NB4 (cell line): Measurements from ENCODE around the gene TCEA3.
A peak's percentile ranks its signal among the peaks of the same experiment; 100 is the strongest.

Experiments
- DNase-seq: peaks from one replicate; pipeline ENCODE4 v3.0.0; 2010; ENCODE audit warnings: low read depth
- H3K4me3 ChIP-seq: one replicate; pipeline ENCODE4 v1.5.1; 2011; ENCODE audit warnings: mild to moderate bottlenecking, low read depth, low read length, moderate library complexity
- MYC ChIP-seq: IDR thresholded peaks from 2 replicates; pipeline ENCODE4 v1.6.1; 2011; ENCODE audit warnings: low read depth, low read length
- POLR2A ChIP-seq: IDR thresholded peaks from 2 replicates; pipeline ENCODE4 v1.6.1; 2011; ENCODE audit warnings: mild to moderate bottlenecking; ENCODE audit not compliant: insufficient read length; ENCODE audit errors: extremely low read depth
- TF ChIP-seq, protein P1 (sequence below): IDR thresholded peaks from one replicate; pipeline ENCODE4 v1.5.1; 2012; ENCODE audit warnings: low read depth, low read length
- TF ChIP-seq, protein P2 (sequence below): IDR thresholded peaks from 2 replicates; pipeline ENCODE4 v1.6.1; 2011; ENCODE audit warnings: low read depth, low read length

The TCEA3 gene

DNA sequence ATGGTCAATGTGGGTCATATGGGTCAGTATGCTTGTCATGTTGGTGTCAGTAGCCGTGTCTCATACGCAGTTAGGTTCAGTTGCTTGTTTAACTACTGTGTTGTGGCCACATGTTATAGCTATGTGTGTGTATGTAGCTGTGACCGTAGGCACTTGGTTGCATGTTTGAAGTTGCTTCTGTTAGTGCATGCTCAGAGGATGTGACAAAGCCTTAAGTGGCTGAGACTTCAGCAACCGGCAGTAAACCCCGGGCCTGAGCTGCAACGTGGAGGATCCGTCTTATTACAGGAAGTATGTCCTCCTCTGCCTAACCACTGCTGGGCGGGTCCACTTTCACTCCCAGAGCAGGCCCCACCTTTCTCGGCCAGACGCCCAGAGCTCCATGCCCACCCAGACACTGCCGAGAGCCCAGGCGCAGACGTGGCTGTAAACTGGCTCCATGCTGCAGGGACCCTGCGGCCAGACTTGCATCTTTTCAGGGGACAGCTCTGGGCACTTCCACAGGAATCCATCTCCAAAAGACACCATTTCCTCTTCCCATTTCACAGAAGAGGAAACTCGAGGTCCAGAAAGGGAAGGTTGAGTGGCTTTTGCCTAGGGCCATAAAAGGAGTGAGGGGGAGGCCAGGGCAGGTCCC is 2.2 kb downstream of the TCEA3 start:
- no peak overlapping the region for H3K4me3 ChIP-seq
- peak; percentile 83 for DNase-seq
- TF ChIP-seq POLR2A = peak; percentile 14
- TF ChIP-seq, protein P1, sequence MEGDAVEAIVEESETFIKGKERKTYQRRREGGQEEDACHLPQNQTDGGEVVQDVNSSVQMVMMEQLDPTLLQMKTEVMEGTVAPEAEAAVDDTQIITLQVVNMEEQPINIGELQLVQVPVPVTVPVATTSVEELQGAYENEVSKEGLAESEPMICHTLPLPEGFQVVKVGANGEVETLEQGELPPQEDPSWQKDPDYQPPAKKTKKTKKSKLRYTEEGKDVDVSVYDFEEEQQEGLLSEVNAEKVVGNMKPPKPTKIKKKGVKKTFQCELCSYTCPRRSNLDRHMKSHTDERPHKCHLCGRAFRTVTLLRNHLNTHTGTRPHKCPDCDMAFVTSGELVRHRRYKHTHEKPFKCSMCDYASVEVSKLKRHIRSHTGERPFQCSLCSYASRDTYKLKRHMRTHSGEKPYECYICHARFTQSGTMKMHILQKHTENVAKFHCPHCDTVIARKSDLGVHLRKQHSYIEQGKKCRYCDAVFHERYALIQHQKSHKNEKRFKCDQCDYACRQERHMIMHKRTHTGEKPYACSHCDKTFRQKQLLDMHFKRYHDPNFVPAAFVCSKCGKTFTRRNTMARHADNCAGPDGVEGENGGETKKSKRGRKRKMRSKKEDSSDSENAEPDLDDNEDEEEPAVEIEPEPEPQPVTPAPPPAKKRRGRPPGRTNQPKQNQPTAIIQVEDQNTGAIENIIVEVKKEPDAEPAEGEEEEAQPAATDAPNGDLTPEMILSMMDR = no peak
- TF ChIP-seq, protein P2, sequence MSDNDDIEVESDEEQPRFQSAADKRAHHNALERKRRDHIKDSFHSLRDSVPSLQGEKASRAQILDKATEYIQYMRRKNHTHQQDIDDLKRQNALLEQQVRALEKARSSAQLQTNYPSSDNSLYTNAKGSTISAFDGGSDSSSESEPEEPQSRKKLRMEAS = peak; percentile 31

DNA sequence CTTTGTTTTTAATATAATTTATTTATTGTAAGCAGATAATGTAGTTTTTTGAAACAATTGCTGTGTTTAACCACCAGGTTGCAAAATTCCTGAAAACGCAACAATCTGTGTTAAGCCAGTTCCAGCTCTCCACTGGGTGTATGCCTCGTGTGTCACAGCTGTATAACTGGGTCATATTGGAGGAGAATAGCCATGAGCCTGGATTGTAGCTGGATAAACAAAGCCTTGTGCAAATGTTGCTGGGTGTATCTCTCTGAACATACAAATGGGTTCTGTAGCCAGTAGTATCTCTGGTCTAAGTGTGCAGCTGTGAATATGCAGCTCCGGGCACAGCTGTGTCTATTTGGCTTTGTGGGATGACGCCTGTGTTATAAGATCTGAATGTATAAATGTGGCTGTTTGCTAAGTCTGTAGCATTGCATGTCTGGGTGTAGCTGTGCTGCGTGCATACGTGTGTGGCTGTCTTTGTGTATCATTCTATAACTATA is 2.8 kb downstream of the TCEA3 start:
- TF ChIP-seq, protein P1 = no peak
- TF ChIP-seq POLR2A = no peak
- TF ChIP-seq, protein P2 = no peak
- TF ChIP-seq MYC = no peak
- DNase-seq = peak; percentile 41
- no peak overlapping the region for H3K4me3 ChIP-seq

DNA sequence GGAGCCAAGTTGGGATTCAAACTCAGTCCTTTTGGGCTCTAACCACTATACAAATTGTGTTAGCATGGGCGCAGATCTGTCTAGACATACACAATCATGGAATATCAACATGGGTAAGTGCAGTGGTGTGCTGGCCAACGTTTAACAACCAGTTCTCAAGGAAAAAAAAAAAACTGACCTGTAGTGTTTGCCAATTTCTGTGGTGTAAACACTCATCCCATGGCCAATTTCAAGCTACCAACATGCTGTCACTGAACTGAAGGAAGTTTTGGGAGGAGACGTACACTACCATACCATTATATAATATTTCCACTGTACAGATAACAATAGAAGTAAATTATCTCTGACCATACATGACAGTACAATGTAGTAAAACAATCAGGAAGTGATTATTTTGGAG is 3.2 kb downstream of the TCEA3 start:
- TF ChIP-seq MYC = no peak
- TF ChIP-seq POLR2A = no peak
- TF ChIP-seq, protein P2 = no peak
- TF ChIP-seq, protein P1 = no peak
- H3K4me3 ChIP-seq = no peak overlapping the region
- DNase-seq = no peak

DNA sequence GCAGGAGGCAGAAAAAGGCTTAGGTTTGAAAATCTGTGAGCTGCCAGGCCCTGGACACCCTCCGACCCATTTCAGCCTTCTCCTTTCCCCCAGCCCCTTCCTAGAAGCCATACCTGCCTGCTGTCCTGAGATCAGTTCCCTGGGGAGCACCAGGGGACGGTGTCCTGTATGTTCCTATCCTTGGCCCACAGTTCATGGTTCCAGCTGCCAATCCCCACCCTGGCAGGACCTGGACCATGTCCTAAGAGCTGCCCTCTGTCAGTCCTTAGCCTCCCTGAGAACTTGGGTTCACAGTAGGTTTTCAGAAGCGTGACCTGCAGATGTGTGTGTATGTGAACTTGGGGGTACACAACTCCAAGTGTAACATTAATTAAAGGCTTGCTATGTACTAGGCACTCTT is 3.8 kb downstream of the TCEA3 start:
- no peak for DNase-seq
- H3K4me3 ChIP-seq = no peak overlapping the region
- TF ChIP-seq MYC = no peak
- TF ChIP-seq POLR2A = no peak
- TF ChIP-seq, protein P2 = no peak
- TF ChIP-seq, protein P1 = no peak

DNA sequence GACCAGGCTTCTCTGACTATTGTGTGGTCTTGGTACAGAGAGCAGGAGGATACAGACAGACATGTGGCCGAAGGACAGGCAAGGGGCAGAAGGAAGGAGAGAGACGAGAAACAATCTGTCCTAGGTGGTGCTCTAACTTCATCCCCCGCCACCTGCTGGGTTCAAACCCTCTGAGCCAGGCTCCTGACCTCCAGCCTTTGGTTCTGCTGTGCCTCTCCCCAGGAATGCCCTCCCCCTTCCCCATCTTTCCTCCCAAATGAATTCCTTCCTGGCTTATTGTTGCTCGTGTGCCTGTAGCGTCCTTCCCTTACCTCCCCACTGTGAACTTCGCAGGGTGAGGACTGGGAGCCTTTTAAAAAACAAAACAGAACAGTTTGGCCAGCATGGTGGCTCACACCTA is 5.4 kb downstream of the TCEA3 start:
- no peak overlapping the region for H3K4me3 ChIP-seq
- TF ChIP-seq, protein P1 = no peak
- TF ChIP-seq, protein P2 = no peak
- no peak for TF ChIP-seq MYC
- TF ChIP-seq POLR2A = no peak
- no peak for DNase-seq
